Measurements from ENCODE around the gene ACSS1. TPM values are rescaled to one million over a fixed set of nuclear protein-coding genes. Genes with fewer than 3 reads are reported as not detected.

Gene ACSS1
- polyA plus RNA-seq, 2 of the 4 experiments (the other 2 are of a cell fraction): 7.2 to 7.6 TPM

GRCh38 chr20:25053255-25054031, 4.5 kb downstream of the ACSS1 start:
- ChIA-PET POLR2A (no interaction called here), CTCF (interaction anchor here (0.6 to 3.0 kb wide), 8 partner anchors 9 to 906 kb away, joined by 3 to 11 read pairs (median 4); no protein-coding TSS in a partner anchor)
- FAIRE-seq: no peak
- Histone ChIP-seq H3K4me1 (peaks cover 38% of the 10 kb centered on the region), H3K27ac (no peak overlapping the region), H3K4me2 (no peak overlapping the region), H3K9me3 (no peaks in the 10 kb centered on the region), H3K4me3 (no peak overlapping the region)
- WGBS (ENCODE audit: missing lambda C conversion rate): 86% methylated on average over 11 of the region's 11 CpGs
- DNase-seq (ENCODE audit: low read depth in 1 of 2, low spot score in 1 of 2): no peak
- no peak for ATAC-seq
- TF ChIP-seq SREBF2 (IDR thresholded peaks at IDR 0.05): no peak
- TF ChIP-seq MAX (IDR thresholded peaks at IDR 0.05): no peak
- TF ChIP-seq MYC (IDR thresholded peaks at IDR 0.05; ENCODE audit: borderline replicate concordance, low read length): no peak
- no peak for TF ChIP-seq ESRRA (IDR thresholded peaks at IDR 0.05; ENCODE audit: borderline replicate concordance, low read length)
- no peak for TF ChIP-seq HES2 (IDR thresholded peaks at IDR 0.05)
- no peak for TF ChIP-seq FOXS1 (CRISPR knock-in tag; IDR thresholded peaks at IDR 0.05)
- no peak for TF ChIP-seq HOXB13 (CRISPR knock-in tag; IDR thresholded peaks at IDR 0.05; ENCODE audit: low read depth)
- TF ChIP-seq CEBPB (IDR thresholded peaks at IDR 0.05): no peak
- TF ChIP-seq JUNB (IDR thresholded peaks at IDR 0.05): no peak
- no peak for TF ChIP-seq HOXB5 (CRISPR knock-in tag; IDR thresholded peaks at IDR 0.05)
- TF ChIP-seq BHLHE40 (IDR thresholded peaks at IDR 0.05; ENCODE audit: low read depth, low read length): no peak

- Histone ChIP-seq H3K9me3 (no peaks in the 10 kb centered on the region), H3K27ac (no peak overlapping the region), H3K4me1 (peaks cover 36% of the 10 kb centered on the region), H3K4me2 (no peak overlapping the region), H3K4me3 (no peak overlapping the region)
- TF ChIP-seq HOXB5 (CRISPR knock-in tag; IDR thresholded peaks at IDR 0.05): no peak
- TF ChIP-seq HOXB13 (CRISPR knock-in tag; IDR thresholded peaks at IDR 0.05; ENCODE audit: low read depth): no peak
- TF ChIP-seq CBX2 (IDR thresholded peaks at IDR 0.05; ENCODE audit: borderline replicate concordance, low read depth): no peak
- TF ChIP-seq ELK1 (IDR thresholded peaks at IDR 0.05; ENCODE audit: low read depth, low read length): no peak
- no peak for TF ChIP-seq RAD21 (conservative IDR thresholded peaks at IDR 0.05 in 1 of 2, IDR thresholded peaks at IDR 0.05 in 1 of 2)
- TF ChIP-seq SMC3 (IDR thresholded peaks at IDR 0.05): no peak
- TF ChIP-seq REST (IDR thresholded peaks at IDR 0.05): no peak
- no peak for TF ChIP-seq USF2 (IDR thresholded peaks at IDR 0.05)
- no peak for TF ChIP-seq HEYL (CRISPR knock-in tag; IDR thresholded peaks at IDR 0.05)
- TF ChIP-seq RFX5 (IDR thresholded peaks at IDR 0.05): no peak
- no peak for TF ChIP-seq KDM5A (IDR thresholded peaks at IDR 0.05)
- no peak for TF ChIP-seq MAFK (IDR thresholded peaks at IDR 0.05; ENCODE audit: partially characterized antibody)
- no peak for TF ChIP-seq JUNB (IDR thresholded peaks at IDR 0.05)
- no peak for TF ChIP-seq MYC (IDR thresholded peaks at IDR 0.05; ENCODE audit: borderline replicate concordance, low read length)
- no peak for TF ChIP-seq ZNF302 (CRISPR knock-in tag; IDR thresholded peaks at IDR 0.05)
- no peak for TF ChIP-seq POLR2AphosphoS2 (conservative IDR thresholded peaks at IDR 0.05; ENCODE audit: low read length)
- TF ChIP-seq E2F6 (IDR thresholded peaks at IDR 0.05; ENCODE audit: borderline replicate concordance, low read depth): no peak
- no peak for TF ChIP-seq PHF8 (IDR thresholded peaks at IDR 0.05; ENCODE audit: borderline replicate concordance, low read depth)
- FAIRE-seq (no peak), ATAC-seq (no peak), DNase-seq (ENCODE audit: low read depth in 1 of 2, low spot score in 1 of 2) (no peak)
- ChIA-PET POLR2A (no interaction called here), CTCF (interaction anchor here (0.6 to 3.0 kb wide), 8 partner anchors 11 to 906 kb away, joined by 3 to 11 read pairs (median 4); no protein-coding TSS in a partner anchor)
- WGBS (ENCODE audit: missing lambda C conversion rate): 90% methylated on average over 16 of the region's 16 CpGs
Observed at GRCh38 chr20:25052255-25053194, 5.4 kb downstream of the ACSS1 start.

All from A549 (cell line).